ENCODE results near the gene HNRNPH2.

- TF ChIP-seq CTCF (IDR thresholded peaks at IDR 0.05 in 2 of 3, conservative IDR thresholded peaks at IDR 0.05 in 1 of 3; ENCODE audit: borderline replicate concordance in 1 of 3, insufficient read depth in 1 of 3, low read depth in 2 of 3, low read length in 2 of 3) (no peak), SIN3A (IDR thresholded peaks at IDR 0.05; ENCODE audit: low read depth) (no peak), EZH2phosphoT487 (IDR thresholded peaks at IDR 0.05; ENCODE audit: borderline replicate concordance) (no peak), POLR2A (IDR thresholded peaks at IDR 0.05; ENCODE audit: borderline replicate concordance, extremely low read depth, insufficient read depth, insufficient read length) (no peak), TCF7L2 (IDR thresholded peaks at IDR 0.05; ENCODE audit: borderline replicate concordance, extremely low read depth, insufficient read depth, insufficient read length) (no peak), EZH2 (IDR thresholded peaks at IDR 0.05) (no peak), ATF3 (IDR thresholded peaks at IDR 0.05) (no peak), CEBPB (IDR thresholded peaks at IDR 0.05; ENCODE audit: low read depth) (no peak), YY1 (IDR thresholded peaks at IDR 0.05; ENCODE audit: extremely low read depth, insufficient replicate concordance, low read depth, low read length) (no peak), EGR1 (IDR thresholded peaks at IDR 0.05; ENCODE audit: low read depth) (no peak), POLR2AphosphoS5 (IDR thresholded peaks at IDR 0.05; ENCODE audit: low read depth, low read length) (no peak), REST (IDR thresholded peaks at IDR 0.05; ENCODE audit: low read depth) (no peak), RAD21 (IDR thresholded peaks at IDR 0.05; ENCODE audit: low read depth) (no peak), JUND (IDR thresholded peaks at IDR 0.05) (no peak)
These were observed 9.2 kb downstream of the HNRNPH2 start for GRCh38 chrX:101417190-101417589.

Measured in HCT116 (cell line).